OCI-LY1 (cell line): ENCODE data around the gene KRT78.

ENCODE experiments used
- EZH2 ChIP-seq: fragments of 200-600 bp; sonication (generic), shearing (Covaris generic); IDR thresholded peaks from 2 replicates; pipeline ENCODE4 v1.8.0; 2017; ENCODE audit warnings: borderline replicate concordance, mixed run types, mild to moderate bottlenecking, antibody characterized with exemption, low read length, moderate library complexity, mixed read lengths
- TF ChIP-seq, protein P1 (sequence below): fragments of 200-600 bp; sonication (generic), shearing (Covaris generic); IDR thresholded peaks from 2 replicates; pipeline ENCODE4 v1.5.1; 2017; ENCODE audit warnings: mild to moderate bottlenecking, antibody characterized with exemption, low read length, moderate library complexity, mixed read lengths

DNA sequence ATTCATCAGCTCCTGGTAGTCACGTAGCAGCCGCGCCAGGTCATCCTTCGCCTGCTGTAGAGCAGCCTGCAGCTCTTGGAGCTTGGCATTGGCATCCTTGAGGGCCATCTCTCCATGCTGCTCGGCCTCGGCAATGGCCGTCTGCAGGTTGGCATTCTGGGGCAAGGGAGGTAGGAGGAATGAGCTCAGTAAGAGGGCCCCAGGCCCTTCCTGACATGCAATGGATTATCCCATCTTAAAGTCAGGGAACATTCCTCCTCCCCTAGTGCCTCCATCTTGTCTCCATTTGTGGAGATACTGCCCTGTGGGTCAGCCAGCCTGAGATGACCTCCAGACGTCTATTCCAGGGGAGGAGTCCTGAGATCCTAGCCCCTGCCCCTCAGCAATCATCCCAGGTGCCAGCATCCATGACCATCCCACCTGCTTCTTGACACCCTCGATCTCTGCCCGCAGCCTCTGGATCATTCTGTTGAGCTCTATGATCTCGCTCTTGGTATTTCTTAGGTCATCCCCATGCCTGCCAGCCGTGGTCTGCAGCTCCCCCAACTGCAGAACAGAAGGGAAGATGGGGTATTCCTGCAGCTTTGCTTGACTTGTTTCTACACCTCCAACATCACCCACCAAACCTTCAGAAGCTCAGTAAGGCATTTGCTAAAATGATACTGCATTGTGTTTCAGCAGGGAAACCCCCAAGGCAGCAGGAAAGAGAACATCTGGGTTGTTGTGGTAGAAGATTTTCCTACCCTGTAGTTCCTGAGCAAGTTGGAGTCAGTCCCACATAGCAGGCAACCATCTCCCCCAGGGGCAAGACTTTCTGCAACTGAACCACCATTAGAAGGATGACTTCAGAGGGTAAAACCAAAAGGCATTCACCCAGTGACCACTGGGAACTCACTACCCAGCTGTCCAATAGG lies 57.3 kb downstream of the KRT78 start:
- no peak for TF ChIP-seq EZH2
- TF ChIP-seq, protein P1, sequence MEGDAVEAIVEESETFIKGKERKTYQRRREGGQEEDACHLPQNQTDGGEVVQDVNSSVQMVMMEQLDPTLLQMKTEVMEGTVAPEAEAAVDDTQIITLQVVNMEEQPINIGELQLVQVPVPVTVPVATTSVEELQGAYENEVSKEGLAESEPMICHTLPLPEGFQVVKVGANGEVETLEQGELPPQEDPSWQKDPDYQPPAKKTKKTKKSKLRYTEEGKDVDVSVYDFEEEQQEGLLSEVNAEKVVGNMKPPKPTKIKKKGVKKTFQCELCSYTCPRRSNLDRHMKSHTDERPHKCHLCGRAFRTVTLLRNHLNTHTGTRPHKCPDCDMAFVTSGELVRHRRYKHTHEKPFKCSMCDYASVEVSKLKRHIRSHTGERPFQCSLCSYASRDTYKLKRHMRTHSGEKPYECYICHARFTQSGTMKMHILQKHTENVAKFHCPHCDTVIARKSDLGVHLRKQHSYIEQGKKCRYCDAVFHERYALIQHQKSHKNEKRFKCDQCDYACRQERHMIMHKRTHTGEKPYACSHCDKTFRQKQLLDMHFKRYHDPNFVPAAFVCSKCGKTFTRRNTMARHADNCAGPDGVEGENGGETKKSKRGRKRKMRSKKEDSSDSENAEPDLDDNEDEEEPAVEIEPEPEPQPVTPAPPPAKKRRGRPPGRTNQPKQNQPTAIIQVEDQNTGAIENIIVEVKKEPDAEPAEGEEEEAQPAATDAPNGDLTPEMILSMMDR, result no peak
